Liver (tissue), 3 donors: ENCODE results near the gene ARL4A.

Experiments
- JUND ChIP-seq, 2 donors: IDR thresholded peaks; 2 replicates each; pipeline ENCODE4 v1.6.1; 2016; ENCODE audit warnings: antibody characterized with exemption in 2 of 2
- TAF1 ChIP-seq: conservative IDR thresholded peaks from 2 replicates; pipeline ENCODE4 v1.6.1; 2016; ENCODE audit warnings: antibody characterized with exemption, mild to moderate bottlenecking
- YY1 ChIP-seq: IDR thresholded peaks from 2 replicates; pipeline ENCODE4 v1.6.1; 2016; ENCODE audit warnings: antibody characterized with exemption, mild to moderate bottlenecking
- TF ChIP-seq, protein P1 (sequence below): fragments of 150-350 bp; IDR thresholded peaks from 2 replicates; pipeline ENCODE4 v1.5.1; 2017; ENCODE audit warnings: improper control_type of control experiment, low read depth, low read length; ENCODE audit not compliant: missing input control
- TF ChIP-seq, protein P2 (sequence below): IDR thresholded peaks from 2 replicates; pipeline ENCODE4 v1.6.1; 2016; ENCODE audit warnings: antibody characterized with exemption
- TF ChIP-seq, protein P3 (sequence below): IDR thresholded peaks from 2 replicates; pipeline ENCODE4 v1.6.1; 2016; ENCODE audit warnings: antibody characterized with exemption
- TF ChIP-seq, protein P4 (sequence below): IDR thresholded peaks from 2 replicates; pipeline ENCODE4 v1.6.1; 2016; ENCODE audit warnings: antibody characterized with exemption, mild to moderate bottlenecking
- donor health status: healthy.
- donor health status: healthy.

DNA sequence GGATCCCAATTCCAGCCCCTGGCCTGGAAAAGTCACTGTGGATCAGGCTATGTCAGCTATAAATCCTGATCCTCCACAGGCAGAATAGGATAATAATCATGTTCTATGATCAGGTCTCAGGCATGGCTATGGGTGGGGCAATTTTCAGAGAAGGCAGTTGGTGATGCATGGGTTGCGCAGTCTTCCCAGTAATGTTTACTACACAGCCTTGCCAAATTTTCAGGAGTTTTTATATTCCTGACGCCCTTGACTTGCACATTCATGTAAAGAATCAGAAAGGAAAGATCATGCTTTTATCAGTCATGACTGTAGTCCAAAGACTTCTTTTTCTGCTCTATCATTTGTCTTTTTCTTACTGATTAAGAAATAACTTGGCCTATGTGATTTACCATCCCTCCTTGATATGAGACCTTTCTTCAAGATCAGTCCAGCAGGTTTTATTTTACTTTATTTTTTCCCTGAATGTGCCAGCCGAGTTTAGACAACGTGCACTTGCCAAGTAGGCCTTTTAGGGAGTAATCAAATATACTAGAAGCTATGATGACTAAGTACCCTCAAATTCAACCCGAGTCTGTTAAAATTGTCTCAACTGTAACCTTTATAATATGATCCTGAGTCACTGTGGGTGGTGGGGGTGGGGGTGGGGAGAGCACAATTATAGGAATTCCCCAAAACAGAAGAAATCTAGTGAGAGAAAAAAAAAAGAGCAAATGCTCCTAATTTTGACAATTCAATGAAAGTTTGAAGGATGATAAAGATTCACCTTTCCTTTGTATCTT lies 31.9 kb downstream of the ARL4A start:
- TF ChIP-seq, protein P1, sequence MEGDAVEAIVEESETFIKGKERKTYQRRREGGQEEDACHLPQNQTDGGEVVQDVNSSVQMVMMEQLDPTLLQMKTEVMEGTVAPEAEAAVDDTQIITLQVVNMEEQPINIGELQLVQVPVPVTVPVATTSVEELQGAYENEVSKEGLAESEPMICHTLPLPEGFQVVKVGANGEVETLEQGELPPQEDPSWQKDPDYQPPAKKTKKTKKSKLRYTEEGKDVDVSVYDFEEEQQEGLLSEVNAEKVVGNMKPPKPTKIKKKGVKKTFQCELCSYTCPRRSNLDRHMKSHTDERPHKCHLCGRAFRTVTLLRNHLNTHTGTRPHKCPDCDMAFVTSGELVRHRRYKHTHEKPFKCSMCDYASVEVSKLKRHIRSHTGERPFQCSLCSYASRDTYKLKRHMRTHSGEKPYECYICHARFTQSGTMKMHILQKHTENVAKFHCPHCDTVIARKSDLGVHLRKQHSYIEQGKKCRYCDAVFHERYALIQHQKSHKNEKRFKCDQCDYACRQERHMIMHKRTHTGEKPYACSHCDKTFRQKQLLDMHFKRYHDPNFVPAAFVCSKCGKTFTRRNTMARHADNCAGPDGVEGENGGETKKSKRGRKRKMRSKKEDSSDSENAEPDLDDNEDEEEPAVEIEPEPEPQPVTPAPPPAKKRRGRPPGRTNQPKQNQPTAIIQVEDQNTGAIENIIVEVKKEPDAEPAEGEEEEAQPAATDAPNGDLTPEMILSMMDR = no peak
- TF ChIP-seq YY1 = no peak
- TF ChIP-seq, protein P2, sequence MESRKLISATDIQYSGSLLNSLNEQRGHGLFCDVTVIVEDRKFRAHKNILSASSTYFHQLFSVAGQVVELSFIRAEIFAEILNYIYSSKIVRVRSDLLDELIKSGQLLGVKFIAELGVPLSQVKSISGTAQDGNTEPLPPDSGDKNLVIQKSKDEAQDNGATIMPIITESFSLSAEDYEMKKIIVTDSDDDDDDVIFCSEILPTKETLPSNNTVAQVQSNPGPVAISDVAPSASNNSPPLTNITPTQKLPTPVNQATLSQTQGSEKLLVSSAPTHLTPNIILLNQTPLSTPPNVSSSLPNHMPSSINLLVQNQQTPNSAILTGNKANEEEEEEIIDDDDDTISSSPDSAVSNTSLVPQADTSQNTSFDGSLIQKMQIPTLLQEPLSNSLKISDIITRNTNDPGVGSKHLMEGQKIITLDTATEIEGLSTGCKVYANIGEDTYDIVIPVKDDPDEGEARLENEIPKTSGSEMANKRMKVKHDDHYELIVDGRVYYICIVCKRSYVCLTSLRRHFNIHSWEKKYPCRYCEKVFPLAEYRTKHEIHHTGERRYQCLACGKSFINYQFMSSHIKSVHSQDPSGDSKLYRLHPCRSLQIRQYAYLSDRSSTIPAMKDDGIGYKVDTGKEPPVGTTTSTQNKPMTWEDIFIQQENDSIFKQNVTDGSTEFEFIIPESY = no peak
- TF ChIP-seq, protein P3, sequence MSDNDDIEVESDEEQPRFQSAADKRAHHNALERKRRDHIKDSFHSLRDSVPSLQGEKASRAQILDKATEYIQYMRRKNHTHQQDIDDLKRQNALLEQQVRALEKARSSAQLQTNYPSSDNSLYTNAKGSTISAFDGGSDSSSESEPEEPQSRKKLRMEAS = no peak
- TF ChIP-seq, protein P4, sequence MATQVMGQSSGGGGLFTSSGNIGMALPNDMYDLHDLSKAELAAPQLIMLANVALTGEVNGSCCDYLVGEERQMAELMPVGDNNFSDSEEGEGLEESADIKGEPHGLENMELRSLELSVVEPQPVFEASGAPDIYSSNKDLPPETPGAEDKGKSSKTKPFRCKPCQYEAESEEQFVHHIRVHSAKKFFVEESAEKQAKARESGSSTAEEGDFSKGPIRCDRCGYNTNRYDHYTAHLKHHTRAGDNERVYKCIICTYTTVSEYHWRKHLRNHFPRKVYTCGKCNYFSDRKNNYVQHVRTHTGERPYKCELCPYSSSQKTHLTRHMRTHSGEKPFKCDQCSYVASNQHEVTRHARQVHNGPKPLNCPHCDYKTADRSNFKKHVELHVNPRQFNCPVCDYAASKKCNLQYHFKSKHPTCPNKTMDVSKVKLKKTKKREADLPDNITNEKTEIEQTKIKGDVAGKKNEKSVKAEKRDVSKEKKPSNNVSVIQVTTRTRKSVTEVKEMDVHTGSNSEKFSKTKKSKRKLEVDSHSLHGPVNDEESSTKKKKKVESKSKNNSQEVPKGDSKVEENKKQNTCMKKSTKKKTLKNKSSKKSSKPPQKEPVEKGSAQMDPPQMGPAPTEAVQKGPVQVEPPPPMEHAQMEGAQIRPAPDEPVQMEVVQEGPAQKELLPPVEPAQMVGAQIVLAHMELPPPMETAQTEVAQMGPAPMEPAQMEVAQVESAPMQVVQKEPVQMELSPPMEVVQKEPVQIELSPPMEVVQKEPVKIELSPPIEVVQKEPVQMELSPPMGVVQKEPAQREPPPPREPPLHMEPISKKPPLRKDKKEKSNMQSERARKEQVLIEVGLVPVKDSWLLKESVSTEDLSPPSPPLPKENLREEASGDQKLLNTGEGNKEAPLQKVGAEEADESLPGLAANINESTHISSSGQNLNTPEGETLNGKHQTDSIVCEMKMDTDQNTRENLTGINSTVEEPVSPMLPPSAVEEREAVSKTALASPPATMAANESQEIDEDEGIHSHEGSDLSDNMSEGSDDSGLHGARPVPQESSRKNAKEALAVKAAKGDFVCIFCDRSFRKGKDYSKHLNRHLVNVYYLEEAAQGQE = no peak
- no peak for TF ChIP-seq TAF1
- TF ChIP-seq JUND (IDR thresholded peaks at IDR 0.05) = no peak
